B cell (primary cell): ENCODE measurements around the gene RASGRP4. TPM values are rescaled to one million over a fixed set of nuclear protein-coding genes. Genes with fewer than 3 reads are reported as not detected.
"Not testable (repeated sequence)": the region's sequence is repeated elsewhere in the genome, so short reads cannot be mapped to it uniquely, and the experiment has no call there.

ENCODE experiments used
- ATAC-seq: fragments of 200-7000 bp; cut with Tn5 transposase; one replicate; pipeline ENCODE4 v1.10.0; 2021; ENCODE audit warnings: low read depth, mild to moderate bottlenecking, moderate number of reproducible peaks, moderate library complexity
- CTCF ChIA-PET: fragments of 350-600 bp; sonication (Branson Sonifier 250); formaldehyde crosslinking; loops from one replicate; lab custom pipeline; 2021; ENCODE audit warnings: antibody characterized with exemption, inconsistent platforms; lab: Charles Lee
- POLR2A ChIA-PET: fragments of 350-600 bp; sonication (Branson Sonifier 250); formaldehyde crosslinking; loops from one replicate; lab custom pipeline; 2021; ENCODE audit warnings: antibody characterized with exemption; lab: Charles Lee
- DNase-seq: peaks from one replicate; pipeline ENCODE4 v3.0.0; 2013
- H2AFZ ChIP-seq: 2 replicates; pipeline ENCODE4 v1.6.1; 2012; ENCODE audit warnings: mild to moderate bottlenecking, low read depth, low read length; ENCODE audit not compliant: insufficient read depth, poor library complexity, severe bottlenecking
- H3K27ac ChIP-seq, 2 donors: 1 replicate in 1 of 2; 2 replicates in 1 of 2; pipeline ENCODE4 v1.5.1; 2012 to 2013; ENCODE audit warnings: low read length in 2 of 2, mild to moderate bottlenecking in 2 of 2, moderate library complexity in 1 of 2
- H3K27me3 ChIP-seq, 4 experiments: fragments of 200-600 bp in 1 of 4; sonication (generic) in 1 of 4; replicated peaks in 1 of 4; 1 replicate in 2 of 4; 2 replicates in 2 of 4; pipeline versions ENCODE4 v1.6.1 to v1.7.0; 2013 to 2016; ENCODE audit warnings: low read length in 3 of 4, mild to moderate bottlenecking in 2 of 4, mixed read lengths in 1 of 4, moderate library complexity in 1 of 4; ENCODE audit not compliant: insufficient read depth in 4 of 4, control insufficient read depth in 3 of 4; ENCODE audit errors: control extremely low read depth in 1 of 4
- H3K36me3 ChIP-seq, 2 experiments: replicated peaks in 1 of 2; 1 replicate in 1 of 2; 2 replicates in 1 of 2; pipeline versions ENCODE4 v1.6.1 to v1.7.1; 2013; ENCODE audit warnings: low read length in 1 of 2; ENCODE audit not compliant: insufficient read depth in 2 of 2, control insufficient read depth in 1 of 2; ENCODE audit errors: control extremely low read depth in 1 of 2, extremely low read depth in 1 of 2
- H3K4me1 ChIP-seq, 2 donors: fragments of 200-600 bp in 1 of 2; sonication (generic) in 1 of 2; 1 replicate in 1 of 2; 2 replicates in 1 of 2; pipeline versions ENCODE4 v1.5.1 to v1.6.1; 2013 to 2017; ENCODE audit warnings: low read length in 2 of 2; ENCODE audit not compliant: control insufficient read depth in 2 of 2, insufficient read depth in 2 of 2
- H3K4me2 ChIP-seq: replicated peaks from 2 replicates; pipeline ENCODE3; 2012; ENCODE audit warnings: mild to moderate bottlenecking, low read depth, low read length; ENCODE audit not compliant: poor library complexity, severe bottlenecking
- H3K4me3 ChIP-seq, 5 experiments: fragments of 200-600 bp in 1 of 5; sonication (generic) in 1 of 5; 1 replicate in 3 of 5; 2 replicates in 2 of 5; pipeline versions ENCODE4 v1.5.1 to v1.7.0; 2011 to 2016; ENCODE audit warnings: low read length in 4 of 5, mild to moderate bottlenecking in 4 of 5, low read depth in 2 of 5, control low read depth in 1 of 5, moderate library complexity in 1 of 5; ENCODE audit not compliant: insufficient read depth in 1 of 5; ENCODE audit errors: control extremely low read depth in 1 of 5, extremely low read depth in 1 of 5
- H3K79me2 ChIP-seq: fragments of 200-600 bp; sonication (generic); one replicate; pipeline ENCODE4 v1.6.0; 2016; ENCODE audit warnings: low read length; ENCODE audit not compliant: control insufficient read depth, insufficient read depth
- H3K9ac ChIP-seq: fragments of 200-600 bp; sonication (generic); 2 replicates; pipeline ENCODE4 v1.6.1; 2017; ENCODE audit warnings: mild to moderate bottlenecking, low read length, moderate library complexity
- H3K9me3 ChIP-seq, 3 donors: one replicate each; pipeline versions ENCODE4 v1.6.1 to v1.7.1; 2013; ENCODE audit warnings: low read length in 2 of 3; ENCODE audit not compliant: control insufficient read depth in 2 of 3, insufficient read depth in 1 of 3; ENCODE audit errors: control extremely low read depth in 1 of 3
- H4K20me1 ChIP-seq: 2 replicates; pipeline ENCODE4 v1.6.0; 2012; ENCODE audit warnings: mild to moderate bottlenecking, low read length; ENCODE audit not compliant: insufficient read depth, control insufficient read depth, poor library complexity, severe bottlenecking
- H3K27ac Mint-ChIP-seq: one replicate; pipeline ENCODE4 v1.8.0; 2021; ENCODE audit warnings: mixed read lengths
- H3K27me3 Mint-ChIP-seq: one replicate; pipeline ENCODE4 v1.8.0; 2021; ENCODE audit warnings: mixed read lengths
- H3K4me1 Mint-ChIP-seq: one replicate; pipeline ENCODE4 v1.8.0; 2021; ENCODE audit warnings: mixed read lengths
- H3K4me3 Mint-ChIP-seq: one replicate; pipeline ENCODE4 v1.8.0; 2021; ENCODE audit warnings: mixed read lengths
- H3K9me3 Mint-ChIP-seq: one replicate; pipeline ENCODE4 v1.8.0; 2022; ENCODE audit warnings: mixed read lengths; ENCODE audit not compliant: insufficient read depth
- CTCF ChIP-seq: fragments of 200-600 bp; IDR thresholded peaks from one replicate; pipeline ENCODE4 v1.8.0; 2022; ENCODE audit warnings: antibody characterized with exemption, mild to moderate bottlenecking
- EZH2 ChIP-seq: IDR thresholded peaks from 2 replicates; pipeline ENCODE4 v1.6.1; 2012; ENCODE audit warnings: borderline replicate concordance, low read depth, mild to moderate bottlenecking, moderate library complexity, low read length; ENCODE audit not compliant: insufficient read depth, poor library complexity, severe bottlenecking
- WGBS: methylation state at CpG from one replicate; pipeline ENCODE4 v1.1.5; 2013; ENCODE audit warnings: missing lambda C conversion rate; ENCODE audit not compliant: insufficient coverage; 5-methylcytosine and 5-hydroxymethylcytosine counted together
- intact Hi-C: fragments of 100-400 bp; cut with micrococcal nuclease; formaldehyde crosslinking; loops from one replicate; pipeline ENCODE4 v1.10.0; 2022
- polyA plus RNA-seq: library from polyadenylated mRNA; depleted of rRNA; stranded (reverse); fragments of >200 nt; gene quantifications from 2 replicates; pipeline ENCODE4 v1.2.3, GENCODE V29; 2012
- total RNA-seq, 2 donors: library from RNA; stranded (reverse); fragments of 120-200 nt in 1 of 2; gene quantifications; 1 replicate in 1 of 2; 2 replicates in 1 of 2; pipeline versions ENCODE4 v1.2.3 to v1.2.4, GENCODE V29; 2013 to 2022

The RASGRP4 gene
- total and polyA plus RNA-seq, 2 donors (not counting 1 experiment from before 2014, with no cell fraction given) = 0.20 to 0.98 TPM

- WGBS = 95% methylated on average over 12 of the region's 12 CpGs
- H3K27me3 ChIP-seq = peaks cover 0 to 25% (median 0%) of the 10 kb centered on the region in 4 experiments
- H3K27me3 Mint-ChIP-seq = peaks cover 13% of the 10 kb centered on the region
- ATAC-seq (no peak), DNase-seq (no peak)
- H3K4me1 Mint-ChIP-seq = peaks cover 5% of the 10 kb centered on the region
- H3K36me3 ChIP-seq = no peaks in the 10 kb centered on the region
- POLR2A ChIA-PET = no interaction called here
- CTCF ChIA-PET = no interaction called here
- H3K4me1 ChIP-seq = peaks cover 9 to 13% of the 10 kb centered on the region in 2 donors
- H3K27ac ChIP-seq = no peak overlapping the region
- peaks cover 0 to 2% (median 0%) of the 10 kb centered on the region in 3 donors for H3K9me3 ChIP-seq
- no peaks in the 10 kb centered on the region for H3K9me3 Mint-ChIP-seq
- TF ChIP-seq CTCF (no peak), EZH2 (no peak)
- H3K4me3 Mint-ChIP-seq = no peak overlapping the region
- H3K79me2 ChIP-seq = no peaks in the 10 kb centered on the region
- intact Hi-C loops = no loop called here
- no peaks in the 10 kb centered on the region for H4K20me1 ChIP-seq
- no peak overlapping the region for H3K27ac Mint-ChIP-seq
- no peak overlapping the region for H3K4me3 ChIP-seq
- H3K4me2 ChIP-seq = no peak overlapping the region
- H2AFZ ChIP-seq = no peak overlapping the region
- H3K9ac ChIP-seq = no peak overlapping the region
Observed at GRCh38 chr19:38367041-38367440, 59.0 kb downstream of the RASGRP4 start.

GRCh38 chr19:38362946-38363688 lies 62.9 kb downstream of the RASGRP4 start:
- not testable (repeated sequence) for H2AFZ ChIP-seq

More at GRCh38 chr19:38362946-38363688, 62.9 kb downstream of the RASGRP4 start:
- Histone ChIP-seq H3K4me2 (peak overlapping the region; percentile 99), H3K4me3 (peak overlapping the region in 4 of 5 experiments; percentile 53 to 76 (median 65)), H3K27me3 (peaks cover 0 to 37% (median 2%) of the 10 kb centered on the region in 4 experiments), H3K9ac (peak overlapping the region; percentile 73), H3K4me1 (peaks cover 9 to 20% of the 10 kb centered on the region in 2 donors)
- not testable (repeated sequence) for H3K9me3 Mint-ChIP-seq, ATAC-seq, H3K27me3 Mint-ChIP-seq, H4K20me1 ChIP-seq, DNase-seq, H3K27ac Mint-ChIP-seq, H3K36me3 ChIP-seq, H3K9me3 ChIP-seq, H3K27ac ChIP-seq, H3K79me2 ChIP-seq
- intact Hi-C loops = loop anchor here (1.0 kb wide), 1 partner anchor 27 kb away; no protein-coding TSS in a partner anchor
- WGBS = 50% methylated on average over 1 of the region's 16 CpGs
- POLR2A ChIA-PET = interaction anchor here (1.4 to 1.6 kb wide), 2 partner anchors 11 to 47 kb away, joined by 6 to 8 read pairs; partner anchors contain the start of gene PSMD8
- Mint-ChIP-seq H3K4me1 (peaks cover 17% of the 10 kb centered on the region), H3K4me3 (peak overlapping the region; percentile 45)
- CTCF ChIA-PET = interaction anchor here (1.4 kb wide), 1 partner anchor 11 kb away, joined by 5 read pairs; the partner anchor contains the start of gene PSMD8
